BJ (cell line): ENCODE measurements around the gene ANO7. TPM values are rescaled to one million over a fixed set of nuclear protein-coding genes. Genes with fewer than 3 reads are reported as not detected.

Source experiments
- CTCF ChIA-PET: fragments of 350-600 bp; formaldehyde crosslinking; extraction: SDS; loops from one replicate; lab custom pipeline; 2021; ENCODE audit warnings: antibody characterized with exemption, inconsistent platforms; lab: Yijun Ruan, JAX
- POLR2A ChIA-PET: fragments of 300-600 bp; sonication (Branson Sonifier 250); formaldehyde crosslinking; extraction: SDS; loops from one replicate; lab custom pipeline; 2021; ENCODE audit warnings: antibody characterized with exemption; lab: Charles Lee
- DNase-seq: peaks from one replicate; pipeline ENCODE4 v3.0.0-alpha.2; 2011; ENCODE audit warnings: low read depth
- H3K27me3 ChIP-seq: 2 replicates; pipeline ENCODE4 v1.6.0; 2011; ENCODE audit warnings: low read length; ENCODE audit not compliant: control insufficient read depth, insufficient read depth
- H3K36me3 ChIP-seq: 2 replicates; pipeline ENCODE4 v1.5.1; 2011; ENCODE audit warnings: low read length; ENCODE audit not compliant: control insufficient read depth, insufficient read depth
- H3K4me3 ChIP-seq: 2 replicates; pipeline ENCODE4 v1.5.1; 2011; ENCODE audit warnings: low read depth, mild to moderate bottlenecking, control low read depth, low read length
- CTCF ChIP-seq: IDR thresholded peaks from 2 replicates; pipeline ENCODE4 v1.5.1; 2011; ENCODE audit warnings: low read depth, mild to moderate bottlenecking, control low read depth, inconsistent platforms, low read length, moderate library complexity; ENCODE audit not compliant: insufficient read depth
- polyA plus RNA-seq: library from polyadenylated mRNA; depleted of rRNA; stranded (reverse); fragments of >200 nt; gene quantifications from 2 replicates; pipeline ENCODE4 v1.2.3, GENCODE V29; 2011

ANO7 gene
- polyA plus RNA-seq, 1 experiment, result 0.74 TPM

GRCh38 chr2:241254904-241255351 lies 66.5 kb downstream of the ANO7 start:
- Histone ChIP-seq H3K4me3 (no peak overlapping the region), H3K27me3 (no peaks in the 10 kb centered on the region), H3K36me3 (peaks cover 60% of the 10 kb centered on the region)
- no peak for DNase-seq
- no peak for TF ChIP-seq CTCF
- ChIA-PET CTCF (interaction anchor here (0.6 kb wide), 1 partner anchor 16 kb away, joined by 3 read pairs; no protein-coding TSS in a partner anchor), POLR2A (no interaction called here)

- no peak for DNase-seq
- ChIA-PET POLR2A (no interaction called here), CTCF (no interaction called here)
- Histone ChIP-seq H3K27me3 (no peaks in the 10 kb centered on the region), H3K4me3 (no peak overlapping the region), H3K36me3 (peaks cover 57% of the 10 kb centered on the region)
- no peak for TF ChIP-seq CTCF
Measured at GRCh38 chr2:241255542-241256167, 67.2 kb downstream of the ANO7 start.

GRCh38 chr2:241256168-241256545 lies 67.7 kb downstream of the ANO7 start:
- no peaks in the 10 kb centered on the region for H3K27me3 ChIP-seq
- ChIA-PET CTCF (no interaction called here), POLR2A (no interaction called here)
- no peak for DNase-seq
- TF ChIP-seq CTCF, result no peak
- no peak overlapping the region for H3K4me3 ChIP-seq
- H3K36me3 ChIP-seq, result peaks cover 56% of the 10 kb centered on the region

GRCh38 chr2:241257419-241258032 lies 69.0 kb downstream of the ANO7 start:
- Histone ChIP-seq H3K27me3 (no peaks in the 10 kb centered on the region), H3K4me3 (no peak overlapping the region), H3K36me3 (peaks cover 52% of the 10 kb centered on the region)
- POLR2A ChIA-PET, result no interaction called here
- no peak for DNase-seq
- TF ChIP-seq CTCF, result peak; percentile 23
- CTCF ChIA-PET, result interaction anchor here (0.9 to 1.7 kb wide), 3 partner anchors 11 to 134 kb away, joined by 3 to 4 read pairs (median 4); no protein-coding TSS in a partner anchor

- no peak for TF ChIP-seq CTCF
- CTCF ChIA-PET, result interaction anchor here (0.7 to 1.7 kb wide), 4 partner anchors 12 to 133 kb away, joined by 3 to 4 read pairs (median 3); no protein-coding TSS in a partner anchor
- peaks cover 50% of the 10 kb centered on the region for H3K36me3 ChIP-seq
- no peaks in the 10 kb centered on the region for H3K27me3 ChIP-seq
- H3K4me3 ChIP-seq, result no peak overlapping the region
- POLR2A ChIA-PET, result interaction anchor here (0.6 kb wide), 1 partner anchor 839 kb away, joined by 6 read pairs; no protein-coding TSS in a partner anchor
- DNase-seq, result no peak
Measured at GRCh38 chr2:241258505-241259280, 70.2 kb downstream of the ANO7 start.
